ENCODE measurements around the gene MTARC1.
A peak's percentile ranks its signal among the peaks of the same experiment; 100 is the strongest.

MTARC1 gene

DNA sequence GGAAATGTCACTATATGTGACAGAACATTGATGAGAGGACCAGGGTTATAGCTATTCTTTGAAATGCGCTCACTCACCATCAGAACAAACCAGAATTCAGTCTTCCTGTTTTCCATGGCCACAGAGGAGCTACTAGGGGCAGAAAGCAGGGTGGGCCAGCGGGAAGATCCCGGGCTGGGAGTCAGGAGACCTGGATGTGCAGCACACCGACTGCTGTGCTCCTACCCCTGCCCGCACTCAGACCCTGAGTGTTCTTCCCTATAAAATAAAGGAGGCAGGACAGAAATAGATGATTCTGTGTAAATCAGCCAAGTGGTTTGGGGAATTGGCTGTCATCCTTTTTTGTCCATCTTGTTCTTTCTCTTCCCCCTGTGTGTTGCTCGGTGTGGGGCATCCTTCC lies 21.0 kb downstream of the MTARC1 start:
- no peak for DNase-seq (ENCODE audit: low read depth)

DNA sequence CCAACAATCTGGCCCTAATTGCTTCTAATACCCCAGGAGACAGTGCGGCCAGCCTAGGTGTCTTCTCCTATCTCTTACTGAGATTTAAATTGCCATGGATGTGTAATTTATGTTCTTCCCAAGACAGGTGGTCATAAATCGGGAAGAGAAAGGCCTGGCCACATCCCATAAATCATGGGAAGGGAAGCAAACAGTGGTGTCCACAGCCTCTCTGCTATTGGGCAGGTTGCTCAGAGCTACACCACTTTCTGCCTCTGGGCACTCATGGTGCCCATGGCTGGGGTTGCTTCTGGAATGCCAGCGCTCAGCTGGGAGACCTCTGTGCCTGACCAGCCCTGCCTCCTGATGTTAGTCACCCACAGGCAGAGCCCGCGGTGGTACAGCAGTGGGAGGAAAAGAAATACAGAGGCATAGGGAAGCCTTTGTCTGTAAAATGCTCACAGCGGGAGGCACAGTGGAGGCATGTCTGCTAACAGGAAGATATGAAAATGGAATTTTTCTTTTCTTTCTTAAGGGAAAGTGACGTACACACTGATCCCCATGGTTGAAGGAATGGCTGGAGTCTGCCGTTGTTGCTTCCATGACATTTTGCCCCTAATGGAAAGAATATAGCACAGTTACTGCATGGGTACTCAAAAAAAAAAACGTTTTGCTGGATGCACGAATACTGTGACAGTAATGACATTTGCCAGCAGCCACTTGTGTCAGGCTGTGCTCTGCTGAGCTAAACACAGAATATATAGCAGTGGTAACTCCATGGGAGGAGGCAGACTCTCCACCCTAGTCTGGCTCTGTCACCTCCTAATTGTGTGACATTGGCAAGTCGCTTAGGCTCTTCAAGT lies 21.9 kb downstream of the MTARC1 start:
- no peak for DNase-seq (ENCODE audit: low read depth)

DNA sequence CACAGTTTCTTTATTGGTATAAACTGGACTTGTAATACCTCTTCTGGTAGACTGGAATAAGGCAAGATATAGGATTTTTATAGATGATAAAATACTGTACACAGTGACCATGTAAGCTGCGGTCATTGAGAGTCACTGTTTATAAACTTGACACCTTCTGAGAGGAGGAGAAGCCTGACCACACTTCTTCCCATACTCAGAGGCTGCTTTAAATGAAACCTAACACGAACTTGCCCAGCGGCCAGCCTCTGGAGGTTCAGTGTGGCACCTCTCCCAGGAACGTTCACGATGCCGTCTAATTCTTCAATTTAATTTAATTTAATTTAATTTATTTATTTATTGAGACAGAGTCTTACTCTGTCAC lies 22.5 kb downstream of the MTARC1 start:
- no peak for DNase-seq (ENCODE audit: low read depth)

DNA sequence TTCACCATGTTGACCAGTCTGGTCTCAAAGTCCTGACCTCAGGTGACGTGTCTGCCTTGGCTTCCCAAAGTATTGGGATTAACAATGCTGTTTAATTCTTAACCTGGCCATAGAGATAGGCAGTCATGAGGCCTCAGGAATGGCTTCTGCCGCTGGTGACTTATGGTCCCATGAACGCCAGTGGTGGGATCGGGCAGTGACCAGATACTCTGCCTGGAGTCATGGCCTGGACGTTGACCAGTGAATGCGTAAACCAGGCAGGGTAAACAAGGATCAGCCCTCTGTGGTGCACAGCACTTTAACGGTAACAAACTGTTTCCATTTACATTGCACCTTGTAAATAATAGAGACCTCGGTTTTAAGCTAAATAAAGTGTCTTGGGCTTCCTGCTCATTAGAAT lies 23.0 kb downstream of the MTARC1 start:
- DNase-seq (ENCODE audit: low read depth): no peak

DNA sequence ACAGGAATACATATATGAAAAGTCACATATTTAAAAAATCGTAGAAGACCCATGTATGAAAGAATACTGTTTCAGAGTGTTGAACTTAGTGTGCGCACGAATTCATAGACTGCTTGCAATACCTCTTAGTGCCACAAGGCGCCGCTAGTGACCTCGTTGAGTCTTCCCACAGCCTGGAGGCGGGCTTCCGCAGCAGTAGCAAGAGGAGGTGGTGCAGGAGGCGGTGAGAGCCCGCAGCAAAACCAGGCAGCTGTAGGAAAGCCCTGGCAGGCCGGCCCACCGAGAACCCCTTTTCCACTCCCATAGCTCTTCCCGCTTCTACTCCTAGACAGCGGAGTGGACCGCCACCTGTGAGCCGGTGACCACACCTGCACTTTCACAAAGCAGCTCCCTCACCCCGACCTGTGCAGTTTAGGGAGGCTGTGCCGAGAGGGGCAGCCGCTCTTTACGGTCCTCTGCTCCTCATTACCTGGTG lies 23.5 kb downstream of the MTARC1 start:
- peak; percentile 76 for DNase-seq (ENCODE audit: low read depth)

DNA sequence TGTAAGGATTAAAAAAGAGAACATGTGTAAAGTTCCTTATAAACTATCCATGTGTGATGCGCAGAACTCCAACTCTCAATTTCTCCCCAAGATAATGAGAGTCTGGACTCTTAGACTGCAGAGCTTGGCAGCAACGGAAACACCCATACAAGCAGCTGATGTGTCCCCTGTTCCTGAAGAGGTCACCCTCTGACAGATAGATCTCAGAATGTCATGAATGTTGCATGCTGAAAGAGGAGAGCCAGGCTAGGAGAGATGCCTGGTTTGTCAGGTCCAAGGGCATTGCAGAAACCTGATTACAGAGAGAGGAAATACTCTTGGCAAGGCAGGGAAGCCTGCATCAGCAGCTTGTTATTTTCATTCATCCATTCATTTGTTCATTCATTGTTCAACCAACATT lies 24.2 kb downstream of the MTARC1 start:
- DNase-seq (ENCODE audit: low read depth): no peak

DNA sequence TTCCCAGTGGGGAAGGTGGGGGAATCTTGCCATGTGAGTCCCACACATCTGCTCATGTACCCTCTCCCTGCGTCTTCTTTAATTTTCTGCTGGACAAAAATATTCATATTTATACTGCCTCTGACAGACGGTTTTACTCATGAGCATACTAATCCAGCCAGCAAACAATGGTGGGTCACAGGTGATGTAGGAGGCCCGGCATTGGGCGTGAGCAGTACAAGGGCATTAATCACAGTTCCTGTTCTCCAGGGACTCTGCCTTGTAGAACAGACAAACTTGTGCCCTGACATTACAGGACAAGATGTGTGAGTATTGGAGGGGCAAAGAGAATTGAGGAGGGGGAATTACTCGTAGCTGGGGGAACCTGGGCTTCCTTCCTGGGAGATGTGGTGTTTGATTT lies 25.0 kb downstream of the MTARC1 start:
- no peak for DNase-seq (ENCODE audit: low read depth)

DNA sequence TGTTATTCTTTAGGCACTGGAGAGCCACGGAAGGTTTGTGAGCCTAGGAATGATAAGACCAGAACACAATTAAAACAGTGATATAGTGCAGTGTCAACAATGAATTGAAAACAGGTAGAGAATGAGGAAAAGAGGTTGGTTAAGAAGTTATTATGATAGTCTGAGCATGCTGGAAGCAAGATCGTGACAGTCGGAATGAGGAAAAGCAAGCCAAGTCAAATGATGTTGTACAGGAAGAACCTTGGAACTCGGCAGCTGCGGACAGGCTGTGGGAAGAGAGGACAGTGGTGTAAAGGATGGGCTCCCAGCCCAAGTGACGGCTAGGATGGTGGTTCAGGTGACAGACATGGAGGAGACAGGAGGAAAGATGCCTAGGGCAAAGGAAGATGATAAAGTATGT lies 25.6 kb downstream of the MTARC1 start:
- DNase-seq (ENCODE audit: low read depth): no peak

DNA sequence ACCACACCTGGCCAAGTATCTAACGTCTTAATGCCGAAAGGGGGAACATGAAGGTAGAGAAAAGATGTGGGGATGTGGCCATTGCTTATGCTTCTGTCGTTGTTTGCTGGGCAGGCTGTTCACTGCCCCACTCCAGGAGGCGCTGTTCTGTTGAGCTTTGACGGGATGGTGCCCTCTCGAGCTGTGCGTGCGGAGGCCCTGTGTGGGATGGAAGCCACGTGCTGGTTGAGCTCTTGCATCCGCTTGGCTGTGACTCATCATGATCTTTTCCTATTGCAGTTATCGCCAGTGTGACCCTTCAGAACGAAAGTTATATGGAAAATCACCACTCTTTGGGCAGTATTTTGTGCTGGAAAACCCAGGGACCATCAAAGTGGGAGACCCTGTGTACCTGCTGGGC lies 26.3 kb downstream of the MTARC1 start:
- no peak for DNase-seq (ENCODE audit: low read depth)

DNA sequence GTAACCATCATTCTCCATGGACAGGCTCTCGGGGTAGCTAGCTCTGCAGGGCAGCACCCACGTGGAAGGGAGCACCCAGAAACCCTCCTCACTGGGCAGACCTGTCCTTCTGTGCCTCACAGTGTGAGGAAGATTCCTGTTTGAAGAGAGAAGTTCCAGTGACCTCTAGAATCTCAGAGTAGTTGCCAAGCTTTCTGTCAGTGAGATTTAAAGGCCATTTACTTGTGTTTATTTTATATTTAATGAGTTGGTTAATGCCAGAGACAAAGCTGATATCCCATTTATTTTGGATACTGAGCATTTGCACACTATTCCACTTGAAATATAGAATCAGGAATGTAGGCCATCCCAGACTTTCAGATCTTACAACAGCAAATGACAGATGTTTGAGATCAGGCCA lies 28.7 kb downstream of the MTARC1 start:
- no peak for DNase-seq (ENCODE audit: low read depth)

DNA sequence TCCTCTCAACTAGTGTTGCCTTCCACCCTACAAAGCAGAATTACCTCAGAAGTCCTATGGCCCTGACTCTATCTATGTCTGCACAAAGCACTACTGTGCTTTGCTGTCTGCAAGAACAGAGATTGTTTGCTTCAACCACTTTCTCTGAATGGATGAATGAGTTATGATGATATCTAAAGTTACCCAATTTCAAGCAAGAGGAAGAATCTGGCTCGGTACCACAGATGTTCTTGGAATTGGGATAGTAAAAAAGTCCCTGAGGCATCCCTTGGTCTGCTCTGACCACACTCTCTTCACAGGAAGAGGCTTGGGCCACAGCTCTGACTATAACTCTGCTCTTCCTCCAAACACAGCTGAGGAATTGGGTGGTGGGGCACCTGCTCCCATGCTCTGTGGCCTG lies 31.2 kb downstream of the MTARC1 start:
- DNase-seq (ENCODE audit: low read depth): peak; percentile 71

DNA sequence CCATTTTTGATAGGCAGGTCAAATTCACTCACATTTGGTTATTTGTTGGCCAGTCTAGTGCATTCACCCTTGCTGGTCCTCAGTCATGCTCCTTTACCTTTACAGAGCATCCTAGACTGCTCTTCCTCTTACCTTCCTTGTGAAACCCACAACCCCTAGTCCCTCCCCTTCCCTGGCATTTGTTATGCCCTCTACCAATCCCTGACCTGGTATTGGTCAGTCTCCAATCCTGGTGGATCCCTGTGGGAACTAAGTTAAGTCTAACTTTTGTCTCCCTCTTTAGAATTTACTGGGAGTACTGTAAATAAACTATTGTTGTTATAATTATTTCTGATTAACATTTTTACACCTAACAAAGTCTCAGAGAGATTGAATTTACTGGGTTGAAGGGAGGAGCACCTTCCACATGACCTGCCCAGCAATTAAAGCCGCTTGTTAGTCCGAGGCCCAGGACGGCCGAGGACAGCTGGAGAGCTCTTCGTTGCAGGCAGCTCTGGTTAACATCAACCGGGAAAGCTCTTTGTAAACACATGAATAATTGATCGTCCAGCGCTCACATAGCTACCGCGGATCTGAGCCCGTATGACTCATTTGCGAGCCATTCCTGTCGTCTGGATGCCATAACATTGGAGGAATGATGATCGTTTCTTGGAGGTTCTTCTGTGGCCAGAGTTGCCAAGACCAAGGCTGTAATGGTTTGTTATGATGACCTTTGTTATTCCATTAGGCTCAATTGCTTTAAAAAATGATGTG lies 31.9 kb downstream of the MTARC1 start:
- DNase-seq (ENCODE audit: low read depth): peak; percentile 88

DNA sequence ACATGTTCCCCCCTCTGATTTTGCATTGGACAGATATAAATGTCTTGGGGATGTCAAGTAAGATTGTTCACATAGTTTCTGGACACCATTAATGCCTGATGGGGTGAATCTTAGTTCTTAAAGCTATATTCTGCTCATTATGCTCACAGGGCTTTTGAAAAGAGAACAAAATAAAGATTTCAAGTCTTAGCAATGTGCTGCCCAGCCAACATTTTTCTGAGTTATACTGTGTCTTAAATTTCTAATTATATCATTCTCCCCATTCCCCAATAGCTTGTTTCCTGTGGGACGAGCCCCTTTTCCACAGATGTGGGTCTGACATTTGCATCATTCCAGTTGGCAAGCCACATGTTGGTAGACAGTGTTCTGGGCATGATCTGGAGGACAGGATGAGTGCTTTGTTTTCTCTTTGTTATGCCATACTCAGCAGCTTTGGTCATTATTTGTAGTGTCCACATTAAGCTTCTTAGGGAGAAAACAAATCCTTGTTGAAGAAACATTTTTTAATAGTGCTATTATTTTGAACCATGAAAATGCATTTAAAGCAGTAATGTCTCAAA lies 32.8 kb downstream of the MTARC1 start:
- DNase-seq (ENCODE audit: low read depth): peak; percentile 65

DNA sequence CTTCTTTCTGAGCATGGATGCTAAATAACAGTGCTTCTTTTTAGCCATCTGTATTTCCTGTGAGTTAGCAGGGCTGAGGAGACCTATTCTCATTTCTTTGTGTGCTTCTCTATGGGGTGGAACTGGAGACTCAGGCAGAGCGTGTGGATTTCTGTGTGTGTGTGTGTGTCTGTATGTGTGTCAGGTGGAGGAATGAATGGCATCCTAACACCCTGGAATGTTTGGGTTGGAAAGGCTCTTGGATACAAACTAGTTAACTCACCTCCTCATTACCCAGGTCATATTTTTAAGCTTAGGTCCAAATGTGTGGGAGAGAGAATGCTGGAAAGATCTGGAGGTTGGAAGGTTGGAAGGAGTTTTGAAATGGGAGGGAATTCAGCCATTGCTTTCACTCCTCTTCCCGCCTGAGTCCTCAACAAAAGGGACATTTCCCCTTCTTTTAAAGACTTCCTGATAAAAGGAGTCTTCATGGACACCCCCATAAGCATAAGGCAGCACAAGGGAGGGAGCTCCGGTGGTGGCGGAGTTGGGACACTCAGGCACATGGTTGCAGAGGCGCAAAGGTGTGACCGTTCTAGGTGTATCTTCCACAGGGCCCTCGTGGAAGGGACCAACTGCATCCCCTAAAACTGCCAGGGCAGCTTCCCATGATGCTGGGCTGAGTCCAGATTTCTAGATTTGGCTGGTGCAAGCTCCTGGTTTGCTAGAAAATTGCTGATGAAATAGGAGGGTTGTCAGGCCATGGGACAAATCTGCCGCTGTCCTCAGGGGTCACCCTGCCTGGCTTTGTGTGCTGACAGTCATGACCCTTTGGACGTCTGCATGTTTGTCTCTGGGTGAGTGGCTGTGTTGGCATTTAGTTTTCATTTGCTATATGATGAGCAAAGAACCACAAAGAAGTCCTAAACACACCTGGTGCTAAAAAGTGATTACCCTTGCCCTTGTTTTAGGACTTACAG lies 37.6 kb downstream of the MTARC1 start:
- no peak for DNase-seq (ENCODE audit: low read depth)

DNA sequence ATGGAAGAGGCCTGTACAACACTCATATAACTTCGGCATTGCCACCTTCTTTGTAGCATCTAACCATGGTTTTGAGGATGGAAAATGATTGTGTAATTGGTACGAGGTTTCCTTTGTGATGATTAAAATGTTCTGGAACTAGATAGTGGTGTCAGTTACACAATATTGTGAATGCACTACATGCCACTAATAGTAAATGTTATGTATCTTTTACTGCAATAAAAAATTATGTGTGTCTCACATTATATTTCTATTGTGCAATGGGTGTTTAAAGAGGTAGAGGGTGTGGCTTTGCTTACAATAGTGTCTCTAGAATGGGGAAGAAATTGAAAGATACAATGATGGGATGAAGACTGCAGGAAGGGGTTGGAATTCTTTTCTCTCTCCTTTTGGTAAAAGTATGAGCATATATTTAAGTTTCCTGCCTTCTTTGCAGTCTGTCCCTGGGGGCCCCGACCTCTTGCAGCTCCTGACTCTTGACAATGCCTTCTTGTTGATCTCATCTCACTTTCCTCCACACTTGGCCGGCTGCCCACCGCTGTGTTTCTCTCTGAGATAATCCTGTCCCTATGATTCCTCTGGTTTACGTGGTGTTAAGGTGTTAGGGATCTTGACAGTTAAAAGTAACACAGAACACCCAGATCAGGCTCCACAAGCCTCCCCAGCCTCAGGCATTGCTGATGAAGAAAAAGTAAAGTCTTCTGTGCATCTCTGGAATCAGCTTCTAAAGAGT lies 39.3 kb downstream of the MTARC1 start:
- DNase-seq (ENCODE audit: low read depth): peak; percentile 49

DNA sequence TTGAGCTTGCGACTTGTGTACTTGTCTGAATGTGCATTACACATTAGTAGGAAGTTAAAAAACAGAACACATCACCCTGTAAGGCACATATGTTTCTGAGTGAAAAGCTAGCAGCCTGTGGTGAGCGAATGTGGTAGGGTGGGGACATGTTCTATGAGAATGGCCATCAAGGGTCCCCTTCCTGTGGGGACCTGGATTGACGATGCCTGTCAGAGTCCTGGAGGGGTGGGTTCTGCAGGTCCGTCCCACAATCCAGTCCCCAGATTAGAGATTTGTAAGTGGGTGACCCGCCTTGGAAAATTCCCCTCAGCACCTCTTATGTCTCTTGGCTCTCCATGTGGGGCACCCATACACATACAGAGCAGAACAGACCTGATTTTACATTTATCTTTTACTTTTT lies 40.0 kb downstream of the MTARC1 start:
- DNase-seq (ENCODE audit: low read depth): no peak

DNA sequence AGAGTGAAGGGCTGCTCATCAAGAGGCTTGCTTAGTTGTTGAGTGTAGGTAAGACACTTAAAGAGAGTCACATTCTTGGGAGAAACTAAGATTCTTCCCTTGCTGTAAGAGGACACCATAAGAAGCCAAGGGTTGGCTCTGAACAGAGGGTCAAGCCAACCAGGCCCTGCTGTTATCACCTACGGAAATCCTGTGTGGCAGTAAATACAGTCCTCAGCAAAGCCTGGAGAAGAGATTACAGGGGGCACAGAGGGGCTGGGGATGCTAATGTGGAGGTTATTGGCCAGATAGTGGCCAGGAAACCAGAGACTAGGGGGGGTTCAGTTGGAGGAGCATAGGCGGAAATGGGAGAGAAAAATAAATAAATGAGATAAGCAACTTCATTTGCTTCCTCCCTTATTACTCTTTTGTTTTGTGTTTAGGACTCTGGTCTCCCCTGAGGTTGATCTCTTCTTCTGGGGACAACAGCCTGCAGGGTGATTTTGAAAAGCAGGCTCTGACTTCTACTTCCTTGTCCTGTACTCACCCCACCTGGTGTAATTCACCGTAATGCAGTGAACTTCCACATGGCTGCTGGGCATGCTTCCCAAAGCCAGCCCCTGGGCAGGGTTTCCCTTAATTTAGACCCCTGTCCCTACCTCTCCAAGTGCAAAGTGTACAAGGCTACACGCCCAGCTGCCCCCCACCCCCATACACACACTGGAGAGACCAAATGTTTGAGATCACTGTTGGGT lies 40.9 kb downstream of the MTARC1 start:
- DNase-seq (ENCODE audit: low read depth): no peak

DNA sequence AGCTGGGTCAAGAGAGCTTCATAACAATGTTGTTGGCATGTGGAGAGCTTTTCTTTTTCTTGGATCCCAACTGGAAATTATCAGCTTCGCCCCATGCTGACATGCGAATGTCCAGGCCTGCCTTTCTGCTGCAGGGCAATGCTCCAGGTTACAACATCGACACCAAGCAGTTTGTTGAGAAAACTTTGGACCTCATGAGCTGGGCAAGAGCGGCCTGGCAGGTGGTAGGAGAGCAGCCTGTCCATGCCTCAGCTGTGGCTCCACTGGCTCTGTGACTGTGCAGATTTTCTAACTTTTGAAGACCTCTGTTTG lies 41.4 kb downstream of the MTARC1 start:
- no peak for DNase-seq (ENCODE audit: low read depth)

DNA sequence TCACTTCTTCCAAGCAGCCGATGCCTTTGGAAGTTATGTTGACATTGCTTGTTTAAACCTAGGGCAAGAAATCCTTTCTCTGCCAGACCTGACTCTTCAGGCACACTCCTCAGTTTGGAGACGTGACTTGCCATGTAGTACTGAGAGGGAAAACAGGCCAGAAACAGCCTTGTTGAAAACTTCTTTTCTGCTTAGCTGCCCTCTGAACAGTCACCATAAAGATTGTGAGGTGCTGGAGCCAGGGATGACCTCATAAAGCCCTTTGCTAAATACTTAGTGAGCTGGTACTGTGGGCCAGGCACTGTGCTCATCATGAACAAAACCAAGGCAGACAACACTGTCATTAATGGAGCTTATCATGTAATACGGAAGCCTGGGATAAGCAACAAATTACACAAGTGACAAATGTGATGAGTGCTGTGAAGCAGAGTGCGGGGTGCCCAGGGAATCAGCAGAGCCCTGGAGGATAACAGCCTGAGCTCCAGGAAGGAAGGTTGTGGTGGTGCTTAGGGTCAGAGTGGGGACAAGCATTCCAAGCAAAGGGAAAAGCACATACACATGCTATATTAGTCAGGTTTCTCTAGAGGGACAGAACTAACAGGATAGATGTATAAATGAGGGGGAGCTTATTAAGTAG lies 42.4 kb downstream of the MTARC1 start:
- DNase-seq (ENCODE audit: low read depth): no peak

DNA sequence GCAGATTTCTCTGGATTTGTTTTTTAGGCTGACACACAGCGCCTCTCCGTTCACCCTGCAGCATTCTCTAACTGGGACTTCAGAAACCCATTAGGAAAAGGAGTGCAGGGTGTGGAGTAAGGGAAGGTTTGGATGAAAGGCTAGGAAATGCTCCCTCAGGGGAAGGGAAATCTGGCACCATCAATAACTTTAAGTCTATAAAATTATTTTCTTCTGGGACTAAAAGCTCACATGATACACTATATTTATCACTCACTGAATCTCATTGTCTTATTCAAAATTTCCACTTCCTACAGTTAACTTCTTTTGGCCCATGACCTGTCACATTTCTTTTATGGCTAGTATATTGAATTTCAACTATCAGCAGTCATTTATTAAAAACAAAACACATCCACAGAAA lies 46.7 kb downstream of the MTARC1 start:
- DNase-seq (ENCODE audit: low read depth): no peak

Data from fibroblast of gingiva (primary cell).